Ecto neural progenitor cell (in vitro differentiated cells): ENCODE data around the gene ISOC2.

Experiments
- DNase-seq: peaks from one replicate; pipeline ENCODE4 v3.0.0-alpha.2; 2018; ENCODE audit warnings: low spot score

ISOC2 gene

DNA sequence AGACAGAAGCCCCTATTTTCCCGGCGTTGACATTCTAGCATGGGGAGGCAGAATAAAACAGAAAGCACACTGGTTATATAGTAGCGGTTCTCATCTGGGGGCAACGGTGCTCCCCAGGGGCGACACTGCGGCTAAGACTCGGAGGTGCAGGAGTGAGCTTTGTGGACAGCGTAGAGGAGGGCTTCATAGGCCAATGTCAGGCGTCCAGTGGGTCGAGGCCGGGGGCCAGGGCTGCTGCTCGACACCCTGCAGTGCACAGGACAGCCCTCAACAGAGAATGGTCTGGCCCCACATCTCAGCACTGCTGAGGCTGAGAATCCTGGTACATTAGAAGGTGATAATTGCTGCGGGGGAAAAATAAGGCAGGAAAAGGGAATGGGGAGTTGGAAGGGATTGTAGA lies 16.5 kb upstream of the ISOC2 start:
- DNase-seq = no peak

- DNase-seq = peak; percentile 98
Measured at GRCh38 chr19:55476100-55476775, 14.8 kb upstream of the ISOC2 start, which contains the start of gene ZNF628. TSS of gene ZNF628 (plus strand) at chr19:55476617. CDS start at chr19:55479911, 3,294 bp downstream.

DNA sequence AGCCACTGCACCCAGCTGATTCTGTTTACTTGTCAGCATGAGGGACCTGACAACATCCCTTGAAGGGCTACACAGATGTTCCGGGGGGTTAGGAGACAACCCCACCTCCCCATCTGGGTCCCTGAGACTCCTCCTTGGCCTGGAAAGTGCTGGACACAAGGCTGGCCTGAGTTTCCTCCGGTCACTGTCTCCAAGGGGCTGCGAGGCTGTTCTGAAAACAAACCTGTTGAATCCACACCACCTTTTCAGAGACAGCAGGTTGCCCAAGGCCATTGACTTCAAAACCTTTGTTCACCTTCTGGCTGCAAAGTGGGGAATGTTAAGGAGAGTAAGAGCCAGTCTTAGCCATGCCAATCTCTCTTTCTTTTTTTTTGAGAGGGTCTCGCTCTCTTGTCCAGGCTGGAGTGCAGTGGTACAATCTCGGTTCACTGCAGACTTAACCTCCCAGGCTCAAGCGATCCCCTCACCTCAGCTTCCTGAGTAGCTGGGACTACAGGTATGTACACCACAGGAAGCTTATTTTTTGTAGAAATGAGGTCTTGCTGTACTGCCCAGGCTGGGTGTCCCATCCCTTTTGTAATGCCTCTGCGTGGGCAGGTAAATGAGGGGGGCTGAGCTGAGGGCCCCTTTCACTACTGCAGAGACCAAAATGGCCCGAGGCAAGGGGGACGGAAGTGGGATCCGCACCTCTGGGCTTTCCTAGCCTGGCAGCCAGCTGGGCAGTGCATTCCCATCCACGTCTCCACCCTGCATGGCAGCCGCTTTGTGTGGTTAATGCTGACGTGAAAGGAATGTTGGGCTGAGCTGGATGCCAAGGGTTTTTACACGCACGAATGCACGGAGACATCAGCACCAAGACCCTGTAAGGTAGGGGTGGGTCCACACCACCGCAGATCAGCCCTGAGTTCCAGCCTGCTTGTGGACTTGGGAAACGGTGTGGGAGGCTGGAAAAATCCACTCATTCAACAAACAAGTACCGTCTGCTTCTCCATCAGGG lies 13.1 kb upstream of the ISOC2 start:
- DNase-seq = no peak

GRCh38 chr19:55473225-55474012 lies 12.0 kb upstream of the ISOC2 start:
- DNase-seq = no peak

DNA sequence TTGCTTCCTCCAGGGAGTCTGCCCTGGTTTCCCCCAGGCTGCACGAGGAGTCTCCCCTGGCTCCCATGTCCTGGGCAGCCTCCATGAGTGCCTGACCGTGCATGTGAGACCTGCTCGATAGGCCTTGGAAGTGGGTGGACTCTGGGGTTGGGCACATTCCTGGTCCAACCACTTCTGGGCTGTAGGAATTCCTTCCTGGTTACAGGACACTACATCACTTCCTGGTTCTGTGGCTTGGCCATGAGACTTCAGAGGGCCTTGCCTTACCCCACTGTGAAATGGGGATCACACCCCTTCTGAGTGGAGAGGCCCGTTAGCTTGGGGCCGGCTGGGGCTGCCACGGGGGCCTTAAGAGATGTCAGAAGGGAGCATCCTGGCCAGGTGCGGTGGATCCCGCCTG lies 11.0 kb upstream of the ISOC2 start:
- DNase-seq = no peak

GRCh38 chr19:55471266-55471665 lies 9.8 kb upstream of the ISOC2 start:
- no peak for DNase-seq

DNA sequence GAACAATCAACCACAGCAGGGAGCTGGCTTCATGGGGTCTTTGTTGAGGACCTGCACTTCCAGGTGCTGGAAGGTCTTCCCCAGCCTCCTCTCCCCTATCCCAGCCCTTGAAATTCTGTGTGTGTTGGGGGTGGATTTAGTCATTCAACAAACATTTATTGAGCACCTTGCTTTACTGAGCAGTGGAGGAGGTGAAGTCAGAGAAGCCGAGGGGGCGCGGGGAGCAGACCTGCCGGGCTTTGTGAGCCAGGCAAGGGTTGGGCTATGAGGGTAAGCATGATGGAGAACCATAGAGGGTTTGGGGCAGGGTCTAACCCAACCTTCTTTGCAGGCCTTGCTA lies 6.6 kb upstream of the ISOC2 start:
- DNase-seq = no peak

- peak; percentile 85 for DNase-seq
Measured at GRCh38 chr19:55467236-55468053, 6.0 kb upstream of the ISOC2 start.

DNA sequence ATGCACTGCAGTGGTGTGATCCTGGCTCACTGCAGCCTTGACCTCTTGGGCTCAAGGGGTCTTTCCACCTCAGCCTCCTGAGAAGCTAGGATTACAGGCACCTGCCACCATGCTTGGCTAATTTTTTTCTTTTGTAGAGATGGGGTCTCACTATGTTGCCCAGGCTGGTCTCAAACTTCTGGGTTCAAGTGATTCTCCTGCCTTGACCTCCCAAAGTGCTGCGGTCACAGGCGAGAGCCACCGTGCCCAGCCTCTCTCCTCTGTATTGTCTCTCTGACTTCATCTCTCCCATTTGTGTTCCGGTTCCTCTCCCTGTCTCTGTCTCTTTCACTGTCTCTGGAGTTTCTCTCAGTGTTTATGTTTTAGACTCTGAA lies 4.8 kb upstream of the ISOC2 start:
- no peak for DNase-seq

DNA sequence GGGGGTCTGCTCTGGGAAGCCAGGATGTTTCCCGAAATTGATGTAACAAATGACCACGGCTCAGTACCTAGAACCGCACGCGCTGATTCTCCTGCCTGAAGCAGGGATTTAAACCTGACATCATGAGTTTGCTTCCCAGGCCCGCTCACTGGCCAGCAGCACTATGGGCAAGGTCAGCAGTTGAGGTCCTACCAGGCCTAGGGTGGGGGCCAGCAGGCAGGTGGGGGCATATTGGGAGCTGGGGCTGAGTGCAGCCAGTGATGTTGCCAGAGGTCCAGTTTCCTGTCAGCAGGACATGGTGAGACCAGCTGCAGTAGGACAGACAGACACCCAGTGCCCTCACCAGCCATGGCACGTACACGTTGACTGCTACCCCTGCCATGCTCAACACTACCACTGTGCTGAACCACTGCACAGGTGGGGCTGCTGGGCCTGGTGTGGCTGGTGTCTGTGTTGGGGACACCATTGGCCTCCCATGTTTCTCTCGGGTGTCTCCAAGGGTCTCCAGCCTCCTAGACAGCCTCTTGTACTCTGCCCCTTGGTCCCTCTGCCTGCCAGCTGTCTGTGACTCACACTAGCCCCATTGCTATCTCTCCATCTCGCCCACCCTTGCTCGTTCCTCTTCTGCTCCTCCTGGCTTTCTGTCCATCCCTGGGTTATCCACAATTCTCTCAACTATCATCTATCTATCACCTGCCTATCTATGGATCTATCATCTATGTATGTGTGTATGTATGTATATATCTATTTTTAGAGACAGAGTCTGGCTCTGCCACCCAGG lies 4.2 kb upstream of the ISOC2 start:
- no peak for DNase-seq

- DNase-seq = no peak
Measured at GRCh38 chr19:55464662-55465054, 3.2 kb upstream of the ISOC2 start, which contains the start of gene C19orf85. TSS of gene C19orf85 (minus strand) at chr19:55464751. CDS start at chr19:55464554, 197 bp downstream.

- DNase-seq = peak; percentile 48
Measured at GRCh38 chr19:55464039-55464661, 2.7 kb upstream of the ISOC2 start.

DNA sequence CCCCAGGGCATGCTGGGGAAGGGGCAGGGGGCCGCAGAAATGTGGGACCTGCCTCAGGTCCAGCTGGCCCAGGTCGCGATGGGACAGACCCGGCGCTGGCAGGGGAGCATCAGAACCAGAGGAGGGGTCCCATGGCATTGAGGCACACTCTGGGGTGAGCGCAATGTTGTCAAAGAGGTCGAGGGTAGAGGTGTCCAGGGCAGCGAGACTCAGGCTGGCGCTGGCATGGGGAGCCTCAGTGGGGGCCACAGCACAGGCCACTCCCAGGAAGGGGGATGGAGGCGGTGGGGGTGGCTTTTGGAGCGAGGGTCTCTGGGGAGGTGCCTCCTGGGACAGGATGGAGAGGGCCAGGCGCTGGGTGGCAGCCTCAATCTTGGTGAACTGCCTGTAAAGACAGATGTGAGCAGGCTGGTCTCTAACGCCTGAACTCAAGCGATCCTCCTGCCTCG lies 2.2 kb upstream of the ISOC2 start:
- DNase-seq = peak; percentile 50

DNA sequence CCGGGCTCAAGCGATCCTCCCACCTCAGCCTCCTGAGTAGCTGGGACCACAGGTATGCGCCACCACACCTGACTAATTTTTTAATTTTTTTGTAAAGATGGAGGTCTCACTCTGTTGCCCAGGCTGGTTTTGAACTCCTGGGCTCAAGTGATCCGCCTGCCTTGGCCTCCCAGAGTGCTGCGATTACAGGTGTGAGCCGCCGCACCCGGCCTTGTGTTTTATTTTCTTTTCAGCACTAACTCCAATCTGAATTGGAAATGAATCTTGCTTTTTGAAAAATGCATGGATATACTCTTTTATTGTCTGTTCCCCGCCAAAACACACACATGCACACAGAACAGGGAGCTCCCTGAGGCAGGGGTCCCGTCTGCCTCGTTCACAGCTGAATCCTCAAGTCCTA lies 1.3 kb upstream of the ISOC2 start:
- no peak for DNase-seq

GRCh38 chr19:55461974-55462626 lies 658 bp upstream of the ISOC2 start:
- peak; percentile 50 for DNase-seq

DNA sequence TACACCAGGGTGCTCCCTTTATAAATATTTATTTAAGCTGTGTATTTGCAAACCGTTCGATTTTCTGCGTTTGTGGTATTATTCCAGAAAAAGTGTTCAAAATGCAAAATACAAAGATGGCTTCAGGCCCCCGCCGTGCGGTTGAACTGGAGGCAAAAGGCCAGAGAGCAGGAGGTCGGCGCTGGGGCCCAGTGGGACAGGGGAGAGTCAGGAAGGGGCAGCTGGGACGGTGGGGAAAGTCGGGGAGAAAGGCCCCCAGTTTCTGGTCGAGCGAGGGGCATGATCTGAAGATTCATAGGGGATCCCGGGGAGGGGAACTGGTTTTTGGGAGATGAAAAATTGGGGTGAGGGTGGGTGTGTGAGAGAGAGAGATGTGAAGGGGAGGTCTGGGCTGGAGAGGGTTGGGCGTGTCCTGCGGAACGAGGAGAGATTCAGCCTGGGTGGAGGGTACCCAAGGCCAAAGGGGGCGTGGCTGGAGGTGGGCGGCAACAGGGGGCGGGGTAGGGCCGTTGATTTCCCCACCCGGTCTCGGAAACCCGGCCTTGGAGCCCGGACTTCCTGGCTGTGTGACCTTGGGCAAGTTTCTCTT lies 678 bp downstream of the ISOC2 start:
- peak; percentile 88 for DNase-seq

- DNase-seq = peak; percentile 49
Measured at GRCh38 chr19:55459950-55460657, 1.3 kb downstream of the ISOC2 start.

GRCh38 chr19:55459551-55459949 lies 1.9 kb downstream of the ISOC2 start:
- no peak for DNase-seq
